Limb (tissue), 2 donors: ENCODE results near the gene PLCB2.
A peak's percentile ranks its signal among the peaks of the same experiment; 100 is the strongest.

Source experiments
- DNase-seq, 2 donors: peaks; one replicate each; pipeline ENCODE4 v3.0.0-alpha.2; 2016; ENCODE audit errors: extremely low spot score in 2 of 2

Gene PLCB2

DNA sequence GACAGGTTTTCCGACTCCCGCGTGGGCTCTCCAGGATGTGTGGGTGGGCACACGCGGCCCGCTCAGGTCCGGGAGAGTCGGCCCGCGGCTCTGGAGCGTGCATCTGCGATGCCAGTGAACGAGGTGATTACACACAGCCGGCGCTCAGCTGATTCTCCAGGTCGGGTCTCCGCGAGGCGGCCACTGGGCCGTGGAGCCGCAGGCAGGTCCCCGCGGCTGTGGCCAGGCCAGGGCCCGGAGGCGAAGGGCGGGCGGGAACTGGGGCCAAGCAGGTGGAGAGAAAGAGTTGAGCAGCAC is 55.6 kb downstream of the PLCB2 start:
- no peak for DNase-seq

DNA sequence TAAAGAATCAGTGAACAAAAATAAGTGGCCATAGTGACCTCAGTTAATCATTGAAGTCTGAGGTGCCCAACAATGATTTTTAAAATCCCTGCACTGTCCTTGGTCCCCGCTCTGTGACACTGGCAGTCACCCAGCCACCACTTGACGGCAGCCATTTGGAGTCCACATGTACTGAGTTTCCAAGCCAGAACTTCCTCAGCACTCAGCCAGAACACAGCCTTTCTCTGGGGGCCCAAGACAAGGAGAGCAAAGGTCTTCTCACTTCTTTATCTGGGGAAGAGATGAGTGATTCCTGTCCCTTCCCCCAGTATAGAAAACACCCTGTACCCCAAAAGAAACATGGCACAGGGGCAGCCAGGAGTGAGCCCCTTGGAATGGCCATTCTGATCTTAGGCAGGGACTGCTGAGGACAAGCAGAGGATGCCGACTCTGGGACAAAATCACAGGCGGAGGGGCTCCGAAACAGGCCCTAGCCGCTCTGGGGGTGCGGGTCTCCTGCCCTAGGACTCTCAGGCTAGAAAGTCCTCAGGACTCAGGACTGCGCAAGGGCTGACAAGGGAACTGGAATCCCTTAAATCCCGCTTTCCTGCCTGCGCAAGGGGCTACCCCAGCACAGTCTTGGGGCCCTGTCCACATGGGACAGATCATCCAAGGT is 56.1 kb downstream of the PLCB2 start:
- no peak for DNase-seq

DNA sequence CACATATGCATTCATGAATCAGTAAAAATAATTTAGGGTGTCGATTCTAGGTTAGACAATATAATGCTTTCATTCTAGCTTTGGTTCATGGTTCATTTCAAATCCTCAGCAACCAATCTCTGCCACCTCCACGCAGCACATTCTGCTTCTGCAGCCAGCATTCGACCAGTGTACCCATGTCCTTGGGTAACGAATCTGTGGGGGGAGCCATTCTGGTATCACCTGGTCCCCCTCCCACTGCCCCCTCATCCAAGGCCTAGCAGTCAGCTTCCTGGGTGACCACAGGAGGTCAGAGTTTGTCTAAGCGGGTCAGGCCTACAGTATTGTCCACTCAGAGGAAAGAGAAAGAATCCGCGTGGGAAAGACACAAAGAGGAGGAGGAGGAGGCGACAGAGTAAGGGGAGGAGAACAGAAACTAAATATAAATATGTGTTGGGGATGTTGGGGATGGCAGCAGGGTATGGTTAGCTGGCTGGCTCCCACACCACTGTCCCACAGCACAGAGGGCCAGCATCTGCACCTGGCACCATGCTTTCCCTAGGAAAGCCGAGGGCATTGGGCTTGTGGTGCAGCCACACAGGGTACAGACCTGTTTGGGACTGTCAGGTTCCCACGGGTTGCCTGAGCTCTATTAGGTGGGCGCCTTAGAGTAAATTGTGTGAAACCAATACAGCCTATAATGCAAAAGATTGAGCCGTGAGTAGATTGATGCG is 56.8 kb downstream of the PLCB2 start:
- DNase-seq, result no peak

DNA sequence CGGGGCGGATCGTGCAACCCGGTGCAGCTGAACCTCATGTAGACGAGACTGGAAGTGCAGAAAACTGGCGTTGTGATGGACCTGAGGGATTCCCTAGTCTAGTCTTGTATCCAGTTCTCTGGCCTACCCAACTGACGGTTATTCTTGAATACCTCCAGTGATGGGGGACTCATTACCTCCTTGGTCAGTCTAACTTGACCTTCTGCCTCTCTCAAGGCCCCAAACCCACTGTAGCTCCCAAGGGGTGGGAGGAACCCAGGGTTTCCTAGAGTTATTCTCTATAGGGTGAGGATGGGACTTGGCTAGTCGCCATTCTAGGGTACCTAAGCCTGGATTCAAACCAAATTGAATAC is 57.5 kb downstream of the PLCB2 start:
- no peak for DNase-seq

DNA sequence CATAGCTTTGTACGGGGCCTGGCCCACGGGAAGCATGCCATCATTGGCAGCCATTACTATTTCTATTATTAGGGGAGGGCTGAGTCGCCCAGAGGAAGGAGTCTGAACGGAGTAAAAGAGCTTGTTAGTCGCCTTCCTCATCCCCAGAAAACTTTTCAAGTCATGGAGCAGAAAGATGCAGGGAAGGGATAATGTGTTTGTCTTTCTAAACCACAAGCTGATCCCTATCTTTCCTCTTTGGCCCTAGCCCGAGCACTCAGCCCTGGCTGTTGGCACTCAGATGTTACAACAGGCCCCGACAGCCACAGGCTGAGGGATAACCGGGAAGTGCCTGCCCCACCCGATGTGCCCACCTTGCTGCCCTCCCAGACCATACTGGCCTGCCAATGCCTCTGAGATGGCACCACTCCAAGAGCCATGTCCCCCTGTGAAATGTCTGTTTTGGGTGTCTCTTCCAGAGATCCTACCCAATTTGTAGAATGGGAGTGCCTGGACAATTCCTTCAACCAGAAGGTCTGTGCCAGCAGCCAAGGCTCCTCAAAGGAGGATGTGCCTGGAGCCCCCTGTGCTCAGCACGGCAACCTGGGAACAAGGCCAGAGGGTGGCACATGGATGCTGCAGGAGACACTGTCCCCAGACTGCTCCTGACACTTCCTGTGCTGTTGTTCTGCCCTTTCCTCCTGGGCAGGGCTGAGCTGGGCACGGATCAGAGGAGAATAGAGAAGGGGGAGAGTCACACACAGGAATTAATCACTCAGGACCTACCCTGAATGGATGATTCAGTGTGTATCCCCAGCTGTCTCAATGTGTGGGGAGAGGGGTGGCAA is 58.0 kb downstream of the PLCB2 start:
- DNase-seq, result no peak

GRCh38 chr15:40248006-40248783 is 59.5 kb downstream of the PLCB2 start:
- DNase-seq, result peak in 1 of 2 donors; percentile 18

DNA sequence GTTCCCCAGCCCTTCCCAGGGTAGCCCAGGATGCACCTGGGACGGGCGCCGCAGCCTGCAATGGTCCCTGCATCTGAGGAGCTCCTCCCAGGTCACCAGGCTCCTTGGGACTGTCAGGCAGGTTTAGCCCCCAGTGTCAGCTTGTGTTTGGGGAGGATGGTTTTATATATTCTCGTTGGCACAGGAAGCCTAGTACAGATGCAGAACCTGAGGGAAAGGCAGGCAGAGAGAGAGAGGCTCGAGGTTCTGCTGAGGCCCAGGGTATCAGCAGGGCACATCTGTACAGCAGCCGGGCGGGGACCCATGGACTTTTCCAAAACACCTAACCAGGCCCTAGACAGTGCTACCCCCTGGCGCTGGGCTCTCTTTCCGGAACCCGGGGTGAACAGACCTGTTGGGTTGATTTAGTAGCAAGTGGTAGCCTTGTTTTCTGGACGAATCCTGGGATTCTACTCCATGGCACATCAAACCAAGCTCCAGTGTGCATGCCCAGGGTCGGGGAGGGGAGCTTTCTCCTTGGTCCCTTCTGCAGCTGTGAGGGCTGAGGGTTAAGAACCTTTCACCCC is 60.2 kb downstream of the PLCB2 start:
- peak in 1 of 2 donors; percentile 11 for DNase-seq

GRCh38 chr15:40246496-40247280 is 61.0 kb downstream of the PLCB2 start:
- peak in 1 of 2 donors; percentile 14 for DNase-seq

GRCh38 chr15:40245666-40246450 is 61.9 kb downstream of the PLCB2 start:
- DNase-seq, result no peak

GRCh38 chr15:40244961-40245523 is 62.7 kb downstream of the PLCB2 start:
- DNase-seq, result no peak

- no peak for DNase-seq
Measured at GRCh38 chr15:40243126-40243810, 64.5 kb downstream of the PLCB2 start.

- no peak for DNase-seq
Measured at GRCh38 chr15:40242601-40243000, 65.1 kb downstream of the PLCB2 start.

DNA sequence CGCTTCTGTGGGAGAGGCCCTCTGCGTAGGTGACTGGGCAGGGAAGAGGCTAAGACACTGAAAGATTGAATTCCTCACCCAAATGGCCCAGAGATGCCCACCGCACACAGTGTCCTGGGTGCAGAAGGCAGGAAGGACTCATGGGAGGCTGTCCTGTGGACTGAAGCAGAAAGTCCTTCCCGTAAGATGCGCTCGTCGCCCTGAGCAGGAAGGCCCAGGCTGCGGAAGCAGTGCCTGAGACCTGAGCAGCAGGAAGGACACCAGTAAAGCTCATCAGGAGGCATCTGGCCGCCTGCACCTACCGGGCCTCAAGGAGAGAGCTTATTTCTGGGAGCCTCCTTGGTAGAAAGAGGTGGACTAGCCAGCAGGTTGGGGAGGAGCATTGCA is 65.5 kb downstream of the PLCB2 start:
- DNase-seq, result no peak

DNA sequence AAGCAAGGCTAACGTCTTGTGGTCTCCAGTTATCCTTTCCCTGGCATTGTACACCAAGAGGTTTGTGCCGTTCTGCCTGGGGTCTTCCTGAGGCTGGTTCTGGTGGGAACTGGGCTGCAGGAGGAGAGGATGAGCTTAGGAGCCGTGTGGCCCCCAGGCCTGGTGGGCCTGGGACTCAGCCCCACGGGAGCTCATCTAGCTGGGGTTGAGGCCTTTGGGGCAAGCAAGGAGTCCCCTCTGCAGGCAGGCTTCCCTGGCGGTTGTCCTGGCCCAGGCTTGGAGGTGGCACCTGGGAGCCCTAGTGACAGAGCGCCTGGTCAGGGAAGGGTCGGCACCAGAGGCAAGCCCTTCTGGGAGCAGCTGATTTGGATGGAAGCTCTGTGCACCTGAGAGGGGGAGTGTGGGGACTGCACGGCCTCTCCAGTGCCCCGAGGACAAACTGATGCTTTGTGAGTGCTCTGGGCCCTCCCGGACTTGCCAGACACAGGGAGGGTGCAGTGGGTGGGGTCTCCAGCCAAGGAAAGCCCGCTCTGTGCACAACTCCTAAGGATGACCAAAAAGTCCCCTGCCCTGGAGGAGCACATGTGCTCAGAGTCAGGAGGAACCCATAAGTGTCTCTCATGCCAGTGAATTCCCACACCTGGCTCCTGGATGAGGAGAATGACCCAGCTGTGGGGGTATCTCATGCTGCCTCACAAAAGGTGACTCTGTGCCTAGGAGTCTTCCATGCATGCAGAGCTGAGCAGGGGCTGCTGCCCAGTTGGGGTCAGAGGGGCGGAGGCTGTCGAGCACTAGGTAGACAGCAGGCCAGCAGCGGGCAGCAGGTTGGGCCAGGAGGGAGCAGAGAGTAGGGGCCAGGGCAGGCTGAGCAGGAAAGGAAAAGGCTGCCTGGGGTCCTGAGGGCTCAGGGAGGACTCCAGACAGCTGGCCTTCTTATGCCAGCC is 66.2 kb downstream of the PLCB2 start:
- DNase-seq, result no peak

DNA sequence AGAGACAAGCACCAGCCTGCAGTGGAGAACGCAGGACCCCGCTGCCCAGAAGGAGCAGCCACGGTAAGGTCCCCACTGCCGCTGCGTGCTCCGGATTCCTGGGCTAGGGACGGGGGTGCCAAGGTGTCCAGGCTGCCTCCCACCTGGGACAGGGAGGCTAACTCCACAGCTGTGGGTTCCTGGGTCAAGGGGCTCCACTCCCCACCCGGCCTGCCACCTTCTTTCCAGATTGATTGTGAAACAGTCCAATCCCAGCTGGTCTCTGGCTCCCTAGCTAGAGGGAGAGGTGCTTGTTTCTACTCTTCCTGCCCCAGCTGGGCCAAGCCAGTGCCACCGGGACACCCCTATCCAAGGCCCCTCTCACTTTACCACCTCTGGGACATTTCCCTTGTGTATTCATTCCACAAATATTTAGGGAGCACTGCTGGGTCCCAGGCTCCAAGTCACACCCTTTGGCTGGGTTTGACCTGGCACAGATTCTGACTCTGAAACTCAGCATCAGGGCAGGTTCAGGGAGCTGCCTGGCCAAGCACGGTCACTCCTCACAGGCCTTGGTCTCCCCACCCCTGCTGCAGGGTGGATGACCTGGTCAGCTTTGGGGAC is 67.0 kb downstream of the PLCB2 start:
- DNase-seq, result no peak

- no peak for DNase-seq
Measured at GRCh38 chr15:40239693-40240618, 67.8 kb downstream of the PLCB2 start.

DNA sequence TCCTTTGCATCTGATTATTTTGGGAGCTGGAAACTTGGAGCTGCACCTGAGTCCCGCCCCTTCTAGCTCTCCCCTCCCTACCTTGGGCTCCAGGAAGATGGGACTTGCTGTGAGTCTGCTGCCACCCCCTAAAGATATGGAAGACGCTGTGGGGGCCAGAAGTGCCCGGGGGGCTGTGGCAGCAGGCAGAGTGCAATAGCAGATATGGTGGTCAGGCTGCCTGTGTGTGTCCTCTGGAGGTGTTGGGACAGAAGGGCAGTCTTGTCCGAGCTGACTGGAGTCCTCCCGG is 68.4 kb downstream of the PLCB2 start:
- DNase-seq, result no peak
